Activated CD4-positive, alpha-beta T cell treated with anti-CD3 and anti-CD28 coated beads for 36 hours (primary cell): Measurements from ENCODE around the gene SCYGR6. TPM values are rescaled to one million over a fixed set of nuclear protein-coding genes. Genes with fewer than 3 reads are reported as not detected.
"Not testable (repeated sequence)": the region's sequence is repeated elsewhere in the genome, so short reads cannot be mapped to it uniquely, and the experiment has no call there.

ENCODE experiments used
- ATAC-seq: fragments of 200-7000 bp; cut with Tn5 transposase; one replicate; pipeline ENCODE4 v1.10.0; 2021; ENCODE audit warnings: mild to moderate bottlenecking, moderate library complexity
- CTCF ChIA-PET: fragments of 350-600 bp; sonication (Branson Sonifier 250); formaldehyde crosslinking; loops from one replicate; lab custom pipeline; 2021; ENCODE audit warnings: antibody characterized with exemption; lab: Charles Lee
- POLR2A ChIA-PET: fragments of 350-600 bp; sonication (Branson Sonifier 250); formaldehyde crosslinking; loops from one replicate; lab custom pipeline; 2021; ENCODE audit warnings: antibody characterized with exemption, inconsistent platforms; lab: Charles Lee
- DNase-seq: peaks from one replicate; pipeline ENCODE4 v3.0.0-alpha.2; 2020
- H3K27ac Mint-ChIP-seq: one replicate; pipeline ENCODE4 v1.8.0; 2021; ENCODE audit warnings: mixed read lengths
- H3K27me3 Mint-ChIP-seq: one replicate; pipeline ENCODE4 v1.8.0; 2021; ENCODE audit warnings: mixed read lengths
- H3K36me3 Mint-ChIP-seq: one replicate; pipeline ENCODE4 v1.8.0; 2021; ENCODE audit warnings: low read depth, mixed read lengths
- H3K4me1 Mint-ChIP-seq: one replicate; pipeline ENCODE4 v1.8.0; 2021; ENCODE audit warnings: mixed read lengths
- H3K4me3 Mint-ChIP-seq: one replicate; pipeline ENCODE4 v1.8.0; 2021; ENCODE audit warnings: mild to moderate bottlenecking, moderate library complexity, mixed read lengths
- H3K9me3 Mint-ChIP-seq: one replicate; pipeline ENCODE4 v1.8.0; 2021; ENCODE audit warnings: low read depth, mixed read lengths
- intact Hi-C, 2 experiments: fragments of 100-400 bp; cut with DNase I in 1 of 2; cut with micrococcal nuclease in 1 of 2; formaldehyde crosslinking; loops; one replicate each; pipeline versions ENCODE4 v1.14.2 to v1.15.1; 2022 to 2024; cut with DNase I, micrococcal nuclease
- total RNA-seq, 2 experiments: library from RNA; stranded (reverse); gene quantifications; one replicate each; pipeline ENCODE4 v1.2.3, GENCODE V29; 2021

The SCYGR6 gene
- total RNA-seq, 2 experiments from 2014 or later, result not detected

DNA sequence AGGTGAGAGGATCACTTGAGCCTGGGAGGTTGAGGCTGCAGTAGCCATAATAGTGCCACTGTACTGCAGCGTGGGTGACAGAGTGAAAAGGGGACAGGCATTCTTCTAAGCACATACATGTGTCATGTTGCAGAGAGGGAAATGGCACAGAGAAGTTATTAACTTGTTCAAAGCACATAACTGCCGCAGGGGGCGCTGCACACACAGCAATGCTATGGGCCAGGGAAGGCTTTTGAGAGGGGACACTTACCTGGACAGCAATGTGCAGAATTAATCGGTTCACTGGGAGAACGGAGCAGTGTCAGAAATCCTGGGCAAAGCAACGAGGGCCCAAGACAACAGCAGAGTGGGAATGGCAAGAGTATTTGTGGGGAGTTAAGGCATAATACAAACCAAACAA is 23.5 kb upstream of the SCYGR6 start:
- H3K4me1 Mint-ChIP-seq, result no peaks in the 10 kb centered on the region
- H3K9me3 Mint-ChIP-seq, result no peaks in the 10 kb centered on the region
- ChIA-PET POLR2A (no interaction called here), CTCF (interaction anchor here (0.7 kb wide), 1 partner anchor 57 kb away, joined by 6 read pairs; no protein-coding TSS in a partner anchor)
- H3K36me3 Mint-ChIP-seq, result no peaks in the 10 kb centered on the region
- DNase-seq (peak; percentile 37), ATAC-seq (no peak)
- H3K27ac Mint-ChIP-seq, result no peak overlapping the region
- H3K4me3 Mint-ChIP-seq, result no peak overlapping the region
- H3K27me3 Mint-ChIP-seq, result peaks cover 5% of the 10 kb centered on the region
- intact Hi-C loops, result no loop called here

DNA sequence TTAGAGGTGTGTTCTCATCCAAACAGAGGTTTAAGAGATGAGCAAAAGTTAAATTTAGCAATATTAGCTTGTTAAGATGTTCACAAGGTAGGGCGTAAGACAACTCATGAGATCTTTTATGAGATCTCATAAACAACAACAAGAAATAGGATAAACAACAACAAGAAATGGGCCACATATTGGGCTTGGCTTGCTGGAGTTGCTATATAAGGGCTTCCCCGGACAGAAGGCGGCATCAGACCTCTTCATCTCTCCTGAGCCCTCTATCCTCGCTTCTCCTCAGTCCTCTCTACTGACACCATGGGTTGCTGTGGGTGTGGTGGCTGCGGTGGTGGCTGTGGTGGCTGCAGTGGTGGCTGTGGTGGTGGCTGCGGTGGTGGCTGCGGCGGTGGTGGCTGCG is 21.0 kb upstream of the SCYGR6 start, which contains the start of gene SCYGR8:
TSS of gene SCYGR8 (plus strand) at position 301 of the 400 bp plus-strand sequence. CDS start at position 301, 0 bp downstream.
- POLR2A ChIA-PET, result no interaction called here
- no peaks in the 10 kb centered on the region for H3K36me3 Mint-ChIP-seq
- no peak within 1 kb of the TSS for H3K27ac Mint-ChIP-seq
- H3K27me3 Mint-ChIP-seq, result peaks cover 3% of the 10 kb centered on the region
- intact Hi-C loops, result no loop called here
- no peak for DNase-seq
- H3K4me3 Mint-ChIP-seq, result no peak within 1 kb of the TSS
- H3K4me1 Mint-ChIP-seq, result no peaks in the 10 kb centered on the region
- CTCF ChIA-PET, result no interaction called here
- no peak for ATAC-seq
- H3K9me3 Mint-ChIP-seq, result no peaks in the 10 kb centered on the region

DNA sequence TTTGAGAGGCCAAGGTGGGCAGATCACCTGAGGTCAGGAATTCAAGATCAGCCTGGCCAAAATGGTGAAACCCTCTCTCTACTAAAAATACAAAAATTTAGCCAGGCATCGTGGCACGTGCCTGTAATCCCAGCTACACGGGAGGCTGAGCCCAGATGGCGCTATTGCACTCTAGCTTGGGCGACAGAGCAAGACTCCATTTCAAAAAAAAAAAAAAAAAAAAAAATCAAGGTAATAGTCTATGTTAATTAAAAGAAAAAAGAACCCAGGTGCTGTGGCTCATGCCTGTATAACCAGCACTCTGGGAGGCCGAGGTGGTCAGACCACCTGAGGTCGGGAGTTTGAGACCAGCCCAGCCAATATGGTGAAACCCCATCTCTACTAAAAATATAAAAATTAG is 16.1 kb upstream of the SCYGR6 start:
- POLR2A ChIA-PET, ATAC-seq, H3K27ac Mint-ChIP-seq, H3K27me3 Mint-ChIP-seq, H3K9me3 Mint-ChIP-seq, H3K4me1 Mint-ChIP-seq, H3K36me3 Mint-ChIP-seq, H3K4me3 Mint-ChIP-seq, intact Hi-C loops: not testable (repeated sequence)
- CTCF ChIA-PET, result interaction anchor here (0.6 to 1.1 kb wide), 3 partner anchors 34 to 1897 kb away, joined by 3 read pairs; partner anchors contain the start of gene CCL20
- DNase-seq, result peak; percentile 41

DNA sequence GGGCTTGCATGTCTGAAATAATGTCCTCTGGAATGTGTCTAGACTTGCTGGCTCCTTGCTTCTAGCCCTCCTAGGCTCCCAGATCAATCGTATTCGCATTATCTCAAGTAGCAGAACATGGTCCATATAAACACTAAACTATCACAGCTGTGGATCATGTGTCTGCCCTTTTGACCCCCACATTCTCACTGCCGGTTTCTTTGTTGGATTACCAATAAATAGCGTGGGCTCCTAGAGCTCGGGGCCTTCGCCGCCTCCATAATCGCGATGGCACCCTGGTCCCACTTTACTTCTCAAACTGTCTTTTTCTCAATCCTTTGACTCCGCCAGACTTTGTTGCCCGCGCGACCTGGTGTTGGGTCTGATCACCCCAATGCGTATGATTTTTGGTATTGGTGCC is 14.8 kb upstream of the SCYGR6 start:
- DNase-seq, result no peak
- Mint-ChIP-seq H3K27ac (no peak overlapping the region), H3K4me3 (no peak overlapping the region), H3K27me3 (peaks cover 4% of the 10 kb centered on the region), H3K9me3 (no peaks in the 10 kb centered on the region), H3K4me1 (no peaks in the 10 kb centered on the region), H3K36me3 (no peaks in the 10 kb centered on the region)
- no peak for ATAC-seq
- ChIA-PET CTCF (interaction anchor here (0.9 to 1.4 kb wide), 2 partner anchors 32 to 122 kb away, joined by 3 read pairs; no protein-coding TSS in a partner anchor), POLR2A (no interaction called here)
- intact Hi-C loops, result no loop called here

DNA sequence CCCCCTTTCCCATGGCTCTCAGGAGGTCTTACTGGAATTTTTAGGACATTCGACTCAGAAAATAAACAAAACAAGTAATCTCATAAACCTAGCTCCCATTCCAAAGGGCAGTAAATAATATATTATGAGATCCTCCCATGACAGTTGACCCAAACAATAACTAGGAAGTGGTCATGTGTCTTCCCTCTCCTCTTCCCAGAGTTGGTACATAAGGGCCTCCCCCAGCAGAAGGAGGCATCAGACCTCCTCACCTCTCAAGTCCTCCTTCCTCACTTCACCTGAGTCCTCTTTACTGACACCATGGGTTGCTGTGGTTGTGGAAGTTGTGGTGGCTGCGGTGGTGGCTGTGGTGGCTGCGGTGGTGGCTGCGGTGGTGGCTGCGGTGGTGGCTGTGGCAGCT is 3.5 kb upstream of the SCYGR6 start, which contains the start of gene SCYGR7:
TSS of gene SCYGR7 (plus strand) at position 301 of the 400 bp plus-strand sequence. CDS start at position 301, 0 bp downstream.
- ChIA-PET POLR2A (no interaction called here), CTCF (no interaction called here)
- Mint-ChIP-seq H3K36me3 (no peaks in the 10 kb centered on the region), H3K9me3 (no peaks in the 10 kb centered on the region), H3K4me1 (no peaks in the 10 kb centered on the region), H3K4me3 (no peak within 1 kb of the TSS), H3K27ac (no peak within 1 kb of the TSS), H3K27me3 (peaks cover 12% of the 10 kb centered on the region)
- DNase-seq, result no peak
- no peak for ATAC-seq
- intact Hi-C loops, result no loop called here

DNA sequence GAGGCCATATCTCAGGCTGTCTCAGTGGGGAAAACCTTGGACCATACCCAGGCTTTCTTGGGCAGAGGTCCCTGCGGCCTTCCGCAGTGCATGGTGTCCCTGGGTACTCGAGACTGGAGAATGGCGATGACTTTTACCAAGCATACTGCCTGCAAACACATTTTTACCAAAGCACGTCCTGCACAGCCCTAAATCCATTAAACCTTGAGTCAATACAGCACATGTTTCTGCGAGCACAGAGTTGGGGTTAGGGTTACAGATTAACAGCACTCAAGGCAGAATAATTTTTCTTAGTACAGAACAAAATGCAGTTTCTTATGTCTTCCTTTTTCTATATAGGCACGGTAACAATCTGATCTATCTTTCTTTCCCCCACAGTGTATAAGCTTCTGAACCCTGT is 1.7 kb downstream of the SCYGR6 start:
- DNase-seq, POLR2A ChIA-PET, H3K4me1 Mint-ChIP-seq, ATAC-seq, H3K9me3 Mint-ChIP-seq, H3K27ac Mint-ChIP-seq, intact Hi-C loops, H3K4me3 Mint-ChIP-seq, H3K36me3 Mint-ChIP-seq, H3K27me3 Mint-ChIP-seq: not testable (repeated sequence)
- CTCF ChIA-PET, result interaction anchor here (0.5 kb wide), 1 partner anchor 17 kb away, joined by 3 read pairs; no protein-coding TSS in a partner anchor

DNA sequence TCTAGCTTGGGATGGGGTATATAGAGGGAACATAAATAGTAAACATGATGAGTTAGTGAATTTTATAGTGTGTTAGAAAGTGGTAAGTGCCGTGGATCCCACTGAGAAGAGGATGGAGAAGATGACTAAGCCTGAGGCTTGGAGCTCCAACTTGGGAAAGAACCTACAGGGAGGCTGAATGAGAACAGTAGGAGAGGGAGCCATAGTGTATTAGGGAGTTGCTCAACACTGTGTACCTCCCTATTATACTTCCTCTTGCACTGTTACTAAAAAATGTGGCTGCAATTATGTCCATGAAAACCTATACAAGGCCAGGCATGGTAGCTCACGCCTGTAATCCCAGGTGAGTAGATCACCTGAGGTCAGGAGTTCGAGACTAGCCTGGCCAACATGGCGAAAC is 3.9 kb downstream of the SCYGR6 start:
- POLR2A ChIA-PET, result no interaction called here
- Mint-ChIP-seq H3K4me1 (peaks cover 4% of the 10 kb centered on the region), H3K27me3 (peaks cover 8% of the 10 kb centered on the region), H3K4me3 (no peak overlapping the region), H3K36me3 (no peaks in the 10 kb centered on the region), H3K9me3 (no peaks in the 10 kb centered on the region), H3K27ac (no peak overlapping the region)
- no peak for DNase-seq
- CTCF ChIA-PET, result interaction anchor here (0.7 kb wide), 1 partner anchor 11 kb away, joined by 5 read pairs; no protein-coding TSS in a partner anchor
- intact Hi-C loops, result no loop called here
- ATAC-seq, result no peak

DNA sequence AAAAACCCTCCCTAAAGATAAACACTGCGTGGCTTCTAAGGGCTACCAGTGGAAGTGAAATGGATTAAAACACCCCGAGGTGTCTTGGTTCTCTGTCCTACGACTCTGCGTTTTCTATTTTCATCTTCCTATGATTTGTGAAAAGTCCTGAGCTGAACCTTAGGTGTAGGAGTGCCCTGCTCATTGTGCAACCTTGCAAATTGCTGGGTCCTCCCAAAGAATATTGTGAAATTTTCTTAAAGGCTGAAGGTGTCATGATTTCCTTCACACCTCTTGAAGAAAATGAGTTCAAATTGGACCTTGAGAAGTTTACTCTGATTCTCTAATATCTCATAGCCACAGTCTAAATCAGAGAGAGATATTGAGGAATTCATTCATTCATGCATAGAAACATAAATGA is 4.9 kb downstream of the SCYGR6 start:
- Mint-ChIP-seq H3K27ac (no peak overlapping the region), H3K4me1 (peaks cover 4% of the 10 kb centered on the region), H3K4me3 (no peak overlapping the region), H3K9me3 (no peaks in the 10 kb centered on the region), H3K36me3 (no peaks in the 10 kb centered on the region), H3K27me3 (peaks cover 8% of the 10 kb centered on the region)
- POLR2A ChIA-PET, result no interaction called here
- intact Hi-C loops, result no loop called here
- CTCF ChIA-PET, result no interaction called here
- no peak for ATAC-seq
- no peak for DNase-seq

DNA sequence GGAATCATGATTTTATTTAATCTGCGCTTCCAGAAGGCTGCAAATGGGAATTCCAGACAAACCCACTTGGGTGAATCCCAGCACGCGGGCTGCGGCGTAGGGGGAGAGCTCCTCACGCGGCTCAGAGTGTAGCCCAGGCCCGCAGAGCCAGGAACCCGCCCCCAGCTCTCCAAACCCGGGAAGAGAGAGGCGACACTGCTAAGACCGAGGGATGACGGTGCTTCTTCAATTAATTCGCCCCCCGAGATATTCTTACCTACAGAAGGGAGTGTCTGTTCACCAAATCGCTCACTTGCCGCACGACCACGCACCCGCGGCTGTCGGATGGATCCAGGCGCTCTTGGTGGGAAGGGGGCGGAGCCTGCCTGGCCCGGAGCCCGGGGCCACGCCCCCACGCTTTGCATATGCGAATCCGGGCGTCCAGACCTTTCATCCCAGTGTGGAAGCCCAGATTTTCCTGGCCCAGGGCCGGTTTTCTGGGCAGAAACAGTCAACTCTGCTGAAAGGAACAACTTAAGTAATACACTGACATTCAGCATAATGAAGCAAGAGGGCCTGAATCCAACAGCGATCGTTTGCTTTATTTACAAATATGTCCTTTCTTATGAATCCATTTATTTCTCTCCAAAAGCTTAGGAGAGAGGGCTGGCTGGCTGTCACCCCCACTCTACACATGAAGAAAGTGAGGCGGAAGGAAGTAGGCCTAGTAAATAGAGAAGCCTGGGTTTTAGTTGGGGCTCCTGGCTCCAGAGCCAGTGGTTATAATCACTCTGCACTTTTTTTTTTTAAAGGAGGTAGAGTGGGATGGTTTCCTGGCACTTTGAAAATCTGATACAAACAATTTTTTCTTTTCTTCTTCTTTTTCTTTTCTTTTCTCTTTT is 6.6 kb downstream of the SCYGR6 start, which contains the start of gene SLC19A3:
TSS of gene SLC19A3 (minus strand) at position 342 of the 881 bp plus-strand sequence. CDS start 15,710 bp downstream, outside the sequence.
- Mint-ChIP-seq H3K9me3 (no peaks in the 10 kb centered on the region), H3K4me1 (peaks cover 4% of the 10 kb centered on the region), H3K27me3 (peaks cover 8% of the 10 kb centered on the region), H3K4me3 (no peak within 1 kb of the TSS), H3K27ac (no peak within 1 kb of the TSS), H3K36me3 (no peaks in the 10 kb centered on the region)
- DNase-seq (peak; percentile 38), ATAC-seq (no peak)
- ChIA-PET CTCF (no interaction called here), POLR2A (no interaction called here)
- intact Hi-C loops, result no loop called here

DNA sequence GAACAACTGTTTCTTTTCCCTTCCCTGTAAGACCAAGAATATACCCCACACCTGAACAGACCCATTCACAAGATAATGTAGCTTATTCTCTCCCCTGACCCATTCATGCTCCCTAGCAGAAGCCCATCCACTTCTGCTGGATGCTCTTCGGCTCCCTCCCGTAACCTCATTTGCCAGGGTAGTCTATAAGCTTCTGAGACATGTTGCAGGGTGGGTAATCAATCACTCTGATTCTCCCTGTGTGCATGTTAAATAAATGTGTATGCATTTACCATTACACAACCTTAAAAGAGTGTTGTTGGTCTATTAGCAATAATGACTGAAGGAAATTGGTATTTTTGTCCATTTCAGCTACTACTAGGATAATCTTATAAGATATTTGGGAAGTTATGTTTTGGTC is 8.1 kb downstream of the SCYGR6 start:
- Mint-ChIP-seq H3K27ac (no peak overlapping the region), H3K4me1 (peaks cover 4% of the 10 kb centered on the region), H3K27me3 (peaks cover 8% of the 10 kb centered on the region), H3K36me3 (no peaks in the 10 kb centered on the region), H3K9me3 (no peaks in the 10 kb centered on the region), H3K4me3 (no peak overlapping the region)
- DNase-seq (no peak), ATAC-seq (no peak)
- CTCF ChIA-PET, result interaction anchor here (1.2 kb wide), 1 partner anchor 9 kb away, joined by 5 read pairs; no protein-coding TSS in a partner anchor
- intact Hi-C loops, result no loop called here
- POLR2A ChIA-PET, result no interaction called here

DNA sequence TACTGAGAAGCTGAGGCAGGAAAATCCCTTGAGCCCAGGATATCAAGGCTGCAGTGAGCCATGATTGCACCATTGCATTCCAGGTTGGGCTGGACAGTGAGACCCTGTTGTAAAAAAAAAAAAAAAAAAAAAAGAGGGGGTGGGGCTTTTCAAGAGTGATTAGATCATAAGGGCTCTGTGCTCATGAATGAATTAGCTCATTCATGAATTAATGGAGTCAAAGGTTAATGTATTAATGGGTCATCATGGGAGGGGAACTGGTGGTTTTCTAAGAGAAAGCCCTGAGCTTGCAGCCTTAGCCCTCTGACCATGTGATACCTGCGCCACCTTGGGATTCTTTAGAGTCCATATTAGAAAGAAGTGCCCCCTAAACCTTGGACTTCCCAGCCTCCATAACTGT is 11.3 kb downstream of the SCYGR6 start:
- no peaks in the 10 kb centered on the region for H3K36me3 Mint-ChIP-seq
- no peaks in the 10 kb centered on the region for H3K9me3 Mint-ChIP-seq
- H3K4me3 Mint-ChIP-seq, result no peak overlapping the region
- no peak overlapping the region for H3K27ac Mint-ChIP-seq
- H3K4me1 Mint-ChIP-seq, result peaks cover 4% of the 10 kb centered on the region
- intact Hi-C loops, result no loop called here
- H3K27me3 Mint-ChIP-seq, result peaks cover 8% of the 10 kb centered on the region
- ATAC-seq (no peak), DNase-seq (no peak)
- ChIA-PET CTCF (interaction anchor here (1.1 kb wide), 1 partner anchor 55 kb away, joined by 4 read pairs; no protein-coding TSS in a partner anchor), POLR2A (no interaction called here)
